Renal cortex interstitium (tissue), 11 donors: Measurements from ENCODE around the gene CCDC181. TPM values are rescaled to one million over a fixed set of nuclear protein-coding genes. Genes with fewer than 3 reads are reported as not detected.
A peak's percentile ranks its signal among the peaks of the same experiment; 100 is the strongest.
"Not testable (repeated sequence)": the region's sequence is repeated elsewhere in the genome, so short reads cannot be mapped to it uniquely, and the experiment has no call there.

Experiments used
- DNase-seq, 11 donors: peaks; one replicate each; pipeline ENCODE4 v3.0.0-alpha.2; 2013; ENCODE audit warnings: low read depth in 9 of 11, low spot score in 4 of 11; ENCODE audit errors: extremely low read depth in 1 of 11
- polyA plus RNA-seq, 3 donors: library from polyadenylated mRNA; unstranded; fragments of 120-200 nt; gene quantifications; one replicate each; pipeline ENCODE4 v1.2.1, GENCODE V29; 2013; ENCODE audit not compliant: insufficient read length in 3 of 3

Gene CCDC181
- polyA plus RNA-seq, 3 donors: 9.3 to 10.6 (median 9.5) TPM

DNA sequence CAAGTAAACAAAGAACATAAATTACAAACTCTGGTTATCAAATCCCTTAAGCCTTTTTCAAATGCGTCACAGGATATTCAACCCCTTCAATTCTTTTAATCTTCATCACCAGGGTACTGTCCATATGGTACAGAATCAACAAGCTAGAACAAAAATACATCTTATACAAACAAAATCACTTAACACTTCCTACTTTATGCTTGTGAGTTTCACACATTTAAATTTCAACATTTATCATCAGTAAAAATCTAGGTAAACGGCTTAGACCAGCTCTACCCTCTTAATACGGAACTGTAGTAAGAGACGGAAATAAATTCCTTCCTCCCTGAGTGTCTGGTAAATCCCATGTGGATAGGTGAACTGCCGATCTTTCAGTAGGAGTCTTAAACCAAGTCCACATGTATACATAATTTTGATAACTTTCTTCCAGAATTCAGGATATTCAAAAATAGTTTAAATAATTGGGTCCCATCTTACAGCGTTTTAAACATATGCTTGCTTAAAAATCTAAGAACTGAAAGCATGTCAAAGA lies 1.0 kb downstream of the CCDC181 start:
- DNase-seq: no peak

DNA sequence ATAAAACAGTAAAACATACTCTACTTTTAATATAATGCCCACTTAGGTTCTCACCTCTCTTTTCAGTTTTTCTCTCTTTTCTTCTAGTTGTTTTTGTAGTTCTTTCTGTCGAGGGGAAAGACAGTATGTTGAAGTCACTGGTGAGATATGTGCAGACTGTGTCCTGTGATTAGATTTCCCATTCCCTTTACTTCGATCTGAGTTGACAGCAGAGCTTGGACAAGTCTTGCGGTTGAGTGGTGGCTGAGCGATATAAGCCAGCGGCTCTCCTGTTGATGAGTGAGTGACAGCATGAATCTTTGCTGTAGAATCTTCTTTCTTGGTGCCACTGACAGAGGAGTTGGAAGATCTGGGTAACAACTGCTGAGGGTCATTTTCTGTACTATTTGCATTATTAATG lies 6.0 kb downstream of the CCDC181 start:
- DNase-seq: no peak

DNA sequence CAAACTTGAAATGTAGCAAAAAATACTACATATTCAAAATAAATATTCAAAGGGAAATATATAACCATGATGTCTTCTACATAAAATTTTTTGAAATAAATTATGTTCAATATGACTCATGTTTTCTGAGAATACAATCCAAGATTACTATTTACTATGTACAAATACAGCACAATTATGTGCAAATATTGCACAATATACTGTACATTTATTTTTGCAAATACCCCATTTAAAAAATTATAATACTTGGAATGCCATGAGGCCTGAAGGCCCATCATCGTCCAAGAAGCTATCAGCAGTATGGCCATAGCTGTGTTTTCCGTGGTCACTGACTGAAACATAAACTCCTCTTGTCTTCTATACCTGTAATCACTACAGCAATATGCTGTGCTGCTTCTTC lies 12.3 kb downstream of the CCDC181 start:
- DNase-seq: no peak

DNA sequence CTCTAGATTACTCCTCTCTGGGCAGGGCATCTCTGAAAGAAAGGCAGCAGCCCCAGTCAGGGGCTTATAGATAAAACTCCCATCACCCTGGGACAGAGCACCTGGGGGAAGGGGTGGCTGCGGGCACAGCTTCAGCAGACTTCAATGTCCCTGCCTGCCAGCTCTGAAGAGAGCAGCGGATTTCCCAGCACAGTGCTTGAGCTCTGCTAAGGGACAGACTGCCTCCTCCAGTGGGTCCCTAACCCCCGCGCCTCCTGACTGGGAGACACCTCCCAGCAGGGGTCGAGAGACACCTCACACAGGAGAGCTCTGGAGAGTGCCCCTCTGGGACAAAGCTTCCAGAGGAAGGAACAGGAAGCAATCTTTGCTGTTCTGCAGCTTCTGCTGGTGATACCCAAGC lies 18.9 kb downstream of the CCDC181 start:
- DNase-seq: not testable (repeated sequence)

DNA sequence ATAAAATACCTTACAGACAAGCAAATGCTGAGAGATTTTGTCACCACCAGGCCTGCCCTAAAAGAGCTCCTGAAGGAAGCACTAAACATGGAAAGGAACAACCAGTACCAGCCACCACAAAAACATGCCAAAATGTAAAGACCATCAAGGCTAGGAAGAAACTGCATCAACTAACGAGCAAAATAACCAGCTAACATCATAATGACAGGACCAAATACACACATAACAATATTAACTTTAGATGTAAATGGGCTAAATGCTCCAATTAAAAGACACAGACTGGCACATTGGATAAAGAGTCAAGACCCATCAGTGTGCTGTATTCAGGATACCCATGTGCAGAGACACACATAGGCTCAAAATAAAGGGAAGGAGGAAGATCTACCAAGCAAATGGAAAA lies 24.7 kb downstream of the CCDC181 start:
- not testable (repeated sequence) for DNase-seq

DNA sequence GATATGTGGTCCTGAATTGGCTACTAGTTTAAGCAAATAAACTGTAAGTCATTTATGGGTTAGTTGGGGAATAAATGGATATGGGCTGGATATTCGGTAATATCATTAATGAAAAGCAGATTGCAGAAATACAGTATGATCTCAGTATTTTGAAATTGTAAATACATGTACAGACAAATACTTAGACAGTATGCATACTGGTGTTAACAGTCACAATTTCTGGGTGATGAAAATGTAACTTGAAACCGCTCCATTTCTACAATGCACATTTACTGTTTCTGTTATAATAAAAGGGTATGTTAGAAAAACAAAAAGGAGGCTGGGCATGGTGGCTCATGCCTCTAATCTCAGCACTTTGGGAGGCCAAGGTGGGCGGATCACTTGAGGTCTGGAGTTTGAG lies 31.3 kb downstream of the CCDC181 start:
- DNase-seq: no peak

DNA sequence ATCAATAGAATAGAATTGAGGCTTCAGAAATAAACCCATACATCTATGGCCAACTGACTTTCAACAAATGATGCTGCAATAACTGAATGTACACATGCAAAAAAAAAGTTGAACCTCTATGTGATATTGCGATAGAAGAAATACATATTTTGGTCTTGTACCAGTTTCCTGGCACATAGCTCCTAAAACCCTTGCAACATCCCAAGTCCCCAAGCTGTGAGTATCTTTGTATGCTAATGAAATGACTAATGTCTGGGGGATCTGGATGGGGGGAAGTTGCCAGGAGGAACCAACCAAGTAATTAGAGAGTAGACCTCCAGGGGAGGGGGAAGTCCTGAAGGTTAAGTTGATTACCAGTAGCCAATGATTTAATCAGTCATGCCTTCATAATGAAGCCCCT lies 34.9 kb downstream of the CCDC181 start:
- DNase-seq: no peak

DNA sequence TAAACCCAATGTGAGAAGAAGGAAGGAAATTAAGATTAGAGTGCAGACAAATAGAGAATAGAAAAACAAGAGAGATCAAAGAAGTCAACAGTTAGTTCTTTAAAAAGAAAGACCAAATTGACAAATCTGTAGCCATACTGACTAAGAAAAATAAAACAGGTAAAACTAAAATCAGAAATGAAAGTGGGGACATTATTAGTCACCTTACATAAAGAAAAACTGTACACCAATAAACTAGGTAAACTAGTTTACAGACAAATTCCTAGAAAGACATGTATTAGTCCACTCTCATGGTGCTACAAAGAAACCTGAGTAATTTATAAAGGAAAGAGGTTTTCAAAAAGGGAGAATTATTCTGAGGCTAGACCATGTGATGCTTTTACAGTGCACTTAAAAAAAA lies 37.0 kb downstream of the CCDC181 start:
- no peak for DNase-seq

DNA sequence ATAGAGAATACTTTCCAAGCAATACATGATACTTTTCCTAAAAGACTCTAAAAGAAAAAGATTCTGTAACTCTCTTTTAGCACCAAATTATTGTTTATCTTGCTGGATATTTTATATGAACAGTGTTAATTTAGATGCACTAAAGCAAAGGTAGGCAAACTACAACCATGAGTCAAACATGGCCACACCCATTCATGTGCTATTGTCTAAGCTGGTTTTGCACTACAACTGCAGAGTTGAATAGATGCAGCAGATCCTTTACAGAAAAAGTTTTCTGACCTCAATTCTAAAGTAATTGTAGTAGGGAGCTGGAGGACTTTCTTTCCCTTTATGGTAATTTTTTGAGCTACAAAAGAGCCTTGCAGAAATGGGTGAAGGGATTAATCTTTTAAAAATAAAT lies 39.9 kb downstream of the CCDC181 start:
- no peak for DNase-seq

DNA sequence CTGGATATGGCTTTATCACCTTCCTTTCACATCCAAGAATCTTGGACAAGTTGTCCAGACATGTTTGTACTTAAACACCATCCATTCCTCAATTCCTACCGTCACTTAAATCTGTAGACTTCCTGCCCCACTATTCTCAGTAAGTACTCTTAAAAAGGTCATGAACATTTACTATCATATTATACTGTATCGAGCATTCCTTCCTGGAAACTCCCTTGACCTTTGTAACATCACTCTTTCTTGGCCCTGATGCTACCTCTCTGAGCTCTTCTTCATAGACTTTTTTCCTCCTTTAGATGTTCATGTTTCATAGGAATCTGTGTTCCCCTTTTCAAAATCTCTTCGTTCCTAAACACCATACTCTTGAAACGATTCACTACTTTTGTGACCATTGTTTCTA lies 43.8 kb downstream of the CCDC181 start:
- no peak for DNase-seq

DNA sequence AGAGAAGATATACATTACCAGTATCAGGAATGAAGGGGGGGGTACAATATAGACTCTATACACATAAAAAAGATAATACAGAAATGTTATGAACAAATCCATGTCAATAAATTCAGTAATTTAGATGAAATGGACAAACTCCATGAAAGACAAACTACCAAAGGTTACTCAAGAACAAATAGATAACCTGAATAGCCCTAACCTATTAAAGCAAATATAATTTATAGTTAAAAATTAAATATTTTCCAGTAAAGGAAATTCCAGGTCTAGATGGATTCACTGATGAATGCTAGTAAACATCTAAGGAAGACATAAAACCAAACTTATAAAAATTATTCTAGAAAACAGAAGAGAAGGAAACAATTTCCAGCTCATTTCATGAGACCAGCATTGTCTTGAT lies 46.1 kb downstream of the CCDC181 start:
- DNase-seq: no peak

DNA sequence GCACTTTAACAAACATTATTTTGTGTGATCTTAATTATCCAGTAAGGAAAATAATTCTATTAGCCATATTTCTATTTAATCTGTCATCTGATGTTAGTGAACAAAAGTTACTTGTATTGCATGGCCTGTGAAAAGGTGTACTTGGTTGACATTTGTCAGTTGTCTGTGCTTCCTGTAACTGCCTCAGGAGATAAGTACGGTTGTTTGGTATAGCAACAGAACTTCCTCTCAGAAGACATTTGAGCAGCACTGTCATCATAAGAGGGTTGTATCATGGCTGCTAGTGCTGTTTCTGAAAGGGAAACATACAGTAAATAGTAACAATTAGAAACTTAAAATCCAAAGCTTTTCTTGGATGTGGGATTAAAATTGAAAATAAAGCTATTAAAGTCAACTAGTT lies 55.9 kb downstream of the CCDC181 start:
- no peak for DNase-seq

DNA sequence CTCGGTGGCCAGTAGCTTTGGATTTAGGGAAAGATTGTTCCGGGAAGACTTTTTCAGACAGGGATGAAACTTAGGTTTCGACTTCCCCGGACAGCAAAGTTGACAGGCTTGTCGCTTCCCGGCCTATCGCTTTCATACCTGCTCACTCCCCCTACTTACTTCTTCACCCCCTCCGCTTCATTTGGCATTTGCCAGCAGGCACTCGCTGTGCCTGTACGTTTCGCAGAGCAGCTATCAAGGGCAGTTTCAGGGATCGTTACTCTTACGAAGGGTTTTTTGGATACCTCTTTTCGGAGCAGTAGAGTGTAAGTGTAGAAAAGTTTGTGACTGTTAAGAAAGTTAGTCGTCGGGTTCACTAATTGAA lies 58.9 kb downstream of the CCDC181 start:
- DNase-seq: peak in 7 of 11 donors; percentile 3 to 7 (median 5)

DNA sequence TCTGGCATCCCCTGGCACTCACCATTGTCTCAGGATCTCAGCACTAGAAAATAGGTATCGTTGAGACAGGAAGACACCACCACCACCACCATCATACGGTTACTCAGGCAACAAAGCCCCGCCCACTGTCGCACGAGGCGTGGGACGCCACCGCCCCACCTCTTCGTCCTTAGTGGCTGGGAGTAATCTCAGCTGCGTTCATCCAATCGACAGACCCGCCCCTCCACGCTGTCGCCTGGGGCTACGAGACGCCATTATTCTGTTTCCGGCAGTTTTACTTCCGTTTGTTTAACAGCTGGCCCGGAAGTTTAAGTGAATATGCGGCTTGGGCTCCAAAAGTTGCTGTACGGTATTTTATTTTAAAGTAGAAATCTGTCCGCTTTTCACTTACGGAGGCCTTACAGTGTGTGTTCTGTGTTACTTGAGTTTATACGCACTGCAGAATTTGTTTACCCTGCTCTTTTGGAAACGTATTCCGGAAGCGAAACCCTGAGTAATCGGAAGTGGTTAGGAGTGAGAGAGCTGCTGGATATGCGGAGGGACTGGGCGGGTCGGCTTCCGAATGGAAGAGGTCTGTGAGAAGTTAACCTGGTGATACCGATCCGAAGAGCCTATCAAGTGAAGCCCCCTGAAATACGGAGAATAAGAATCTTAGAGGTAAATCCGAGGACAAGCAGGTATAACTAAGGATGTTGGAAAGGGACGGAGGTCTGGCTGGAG lies 59.4 kb downstream of the CCDC181 start, which contains the start of the genes BLZF1 and NME7:
Gene BLZF1 (plus strand): TSS at position 510 of the 720 bp plus-strand sequence. CDS start 1,328 bp downstream, outside the sequence.
Gene NME7 (minus strand): TSS at position 112 of the 720 bp plus-strand sequence. CDS start 87 bp downstream, at position 25.
- peak; percentile 85 to 97 (median 94) for DNase-seq

DNA sequence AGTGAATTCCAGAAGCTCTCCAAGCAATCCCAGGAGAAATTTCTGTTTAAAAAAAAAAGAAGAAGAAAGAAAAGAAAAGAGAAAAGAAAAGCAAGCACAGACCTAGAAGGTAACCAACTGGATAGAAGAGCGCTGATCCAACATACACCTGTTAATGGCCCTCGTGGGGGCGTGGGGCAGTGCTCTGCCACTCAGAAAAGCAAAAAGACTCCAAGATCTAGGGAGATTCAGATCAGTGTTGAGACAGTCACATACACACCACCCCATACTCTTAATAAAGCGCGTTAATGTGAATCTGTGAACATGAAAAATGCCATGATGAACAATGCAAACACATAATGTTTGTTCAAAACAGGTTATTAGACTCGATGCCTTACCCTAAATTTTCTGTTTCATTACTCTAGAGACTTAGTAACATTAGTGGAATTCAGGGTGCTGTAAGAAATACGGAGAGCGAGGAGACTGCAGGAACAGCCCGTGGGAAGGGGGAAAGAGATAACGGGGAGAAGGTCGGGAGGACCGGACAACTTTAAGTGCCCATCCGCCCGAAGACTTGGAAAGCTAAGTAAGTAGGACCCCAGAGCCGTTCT lies 60.1 kb downstream of the CCDC181 start:
- DNase-seq: peak in 2 of 11 donors; percentile 0 to 2

DNA sequence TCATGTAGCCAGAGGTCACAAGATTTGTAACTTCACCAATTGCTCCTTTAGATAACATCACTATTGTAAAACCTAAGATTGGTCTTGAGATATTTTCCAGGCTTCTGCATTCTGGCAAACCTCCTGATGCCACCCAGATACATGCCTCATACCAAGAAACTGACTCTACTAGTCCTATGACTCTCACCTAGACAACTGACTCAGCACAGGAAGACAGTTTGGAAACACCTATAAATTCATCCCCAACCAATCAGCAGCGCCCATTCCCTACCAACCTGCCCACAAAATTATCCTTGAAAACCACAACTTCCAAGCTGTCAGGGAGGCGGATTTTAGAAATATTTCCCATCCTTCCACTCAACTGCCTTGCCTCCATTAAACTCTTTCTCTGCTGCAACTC lies 62.3 kb downstream of the CCDC181 start:
- no peak for DNase-seq

DNA sequence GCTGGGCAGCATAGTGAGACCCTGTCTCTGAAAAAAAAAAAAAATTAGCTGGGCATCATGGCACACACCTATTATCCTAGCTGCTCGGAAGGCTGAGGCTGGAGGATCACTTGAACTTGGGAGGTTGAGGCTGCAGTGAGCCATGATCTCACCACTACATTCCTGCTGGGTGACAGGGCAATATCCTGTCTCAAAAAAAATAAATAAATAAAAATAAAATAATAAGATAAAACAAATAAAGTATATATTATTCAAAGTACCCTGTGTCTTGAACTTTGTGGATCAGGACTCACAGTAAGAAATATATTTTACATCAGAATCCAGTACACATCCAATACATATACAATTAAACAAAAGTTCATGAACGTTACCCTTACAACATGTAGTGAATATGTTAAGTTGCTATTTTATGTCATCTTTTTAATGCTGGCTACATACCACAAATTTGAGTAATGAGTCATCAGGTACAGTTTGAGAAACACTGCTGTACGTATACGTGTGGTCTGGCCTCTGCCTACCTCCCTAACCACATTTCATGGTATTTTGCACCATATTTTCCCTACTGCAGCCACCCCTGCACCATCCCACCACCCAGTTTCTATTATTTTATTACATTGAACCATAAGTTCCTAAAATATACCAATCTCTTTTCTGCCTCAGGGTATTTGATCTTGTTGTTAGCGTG lies 64.1 kb downstream of the CCDC181 start:
- no peak for DNase-seq

DNA sequence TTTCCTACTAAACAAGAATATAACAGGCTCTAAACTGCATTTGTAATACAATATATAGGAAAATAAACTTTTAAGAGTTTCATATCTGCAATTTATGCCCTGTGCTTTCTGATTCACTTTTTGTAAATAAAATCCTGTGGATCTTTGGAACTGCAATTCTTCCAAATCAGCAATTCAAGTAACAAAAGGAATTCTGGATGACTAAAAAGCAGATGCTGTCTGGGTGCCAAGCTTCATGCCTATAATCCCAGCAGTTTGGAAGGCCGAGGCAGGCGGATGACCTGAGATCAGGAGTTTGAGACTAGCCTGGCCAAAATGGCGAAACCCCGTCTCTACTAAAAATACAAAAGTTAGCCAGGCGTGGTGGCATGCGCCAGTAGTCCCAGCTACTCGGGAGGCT lies 66.0 kb downstream of the CCDC181 start:
- no peak for DNase-seq

DNA sequence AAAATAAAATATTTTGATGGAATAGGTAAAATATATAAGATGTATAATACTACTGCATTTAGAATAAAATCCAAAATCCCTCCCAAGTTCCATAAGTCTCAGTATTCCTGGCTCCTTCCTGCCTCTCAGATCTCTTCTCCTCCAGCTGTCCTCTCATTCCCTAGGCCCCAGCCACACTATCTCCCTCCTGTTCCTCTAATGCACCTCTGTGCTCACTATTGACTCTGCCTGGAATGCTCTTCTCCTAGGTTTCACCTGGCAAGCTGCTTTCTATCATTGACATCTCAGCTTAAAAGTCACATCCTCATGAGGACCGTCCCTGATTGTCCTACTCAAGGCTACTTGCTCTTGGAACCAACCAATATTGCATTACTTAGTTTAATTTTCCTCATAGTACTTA lies 66.9 kb downstream of the CCDC181 start:
- DNase-seq: no peak
